H1 (cell line): ENCODE results near the gene TLE3. TPM values are rescaled to one million over a fixed set of nuclear protein-coding genes. Genes with fewer than 3 reads are reported as not detected.

Experiments
- BCL11A ChIP-seq, 2 experiments: IDR thresholded peaks; one replicate each; pipeline ENCODE4 v1.6.1; 2011; ENCODE audit warnings: low read depth in 2 of 2, low read length in 2 of 2, mild to moderate bottlenecking in 2 of 2
- EGR1 ChIP-seq: IDR thresholded peaks from 2 replicates; pipeline ENCODE4 v1.6.1; 2011; ENCODE audit warnings: low read depth, low read length, borderline replicate concordance
- HDAC6 ChIP-seq: IDR thresholded peaks from one replicate; pipeline ENCODE4 v1.7.1; 2012; ENCODE audit warnings: low read depth, mild to moderate bottlenecking, inconsistent platforms, low read length, moderate library complexity
- KDM1A ChIP-seq: fragments of 200-600, 300-600 bp; sonication (generic); IDR thresholded peaks from 2 replicates; pipeline ENCODE4 v1.7.1; 2016; ENCODE audit warnings: mild to moderate bottlenecking, low read length, borderline replicate concordance
- POU5F1 ChIP-seq: IDR thresholded peaks from 2 replicates; pipeline ENCODE4 v1.6.1; 2011; ENCODE audit warnings: low read depth, mild to moderate bottlenecking, low read length, moderate library complexity
- RXRA ChIP-seq: IDR thresholded peaks from 2 replicates; pipeline ENCODE4 v1.6.1; 2011; ENCODE audit warnings: low read depth, mild to moderate bottlenecking, low read length, moderate library complexity; ENCODE audit not compliant: insufficient read depth
- SIRT6 ChIP-seq: IDR thresholded peaks from one replicate; pipeline ENCODE4 v1.7.1; 2012; ENCODE audit warnings: low read length, inconsistent platforms
- SRF ChIP-seq: IDR thresholded peaks from 2 replicates; pipeline ENCODE4 v1.6.1; 2011; ENCODE audit warnings: mild to moderate bottlenecking, low read depth, low read length, moderate library complexity
- TBP ChIP-seq: IDR thresholded peaks from 2 replicates; pipeline ENCODE4 v1.6.1; 2011; ENCODE audit warnings: low read depth, low read length, improper control_type of control experiment
- TEAD4 ChIP-seq: IDR thresholded peaks from 2 replicates; pipeline ENCODE4 v1.6.1; 2012; ENCODE audit warnings: low read depth, low read length, inconsistent platforms, mixed read lengths
- polyA plus RNA-seq, 7 experiments: library from polyadenylated mRNA; depleted of rRNA in 3 of 7; stranded (reverse) in 5 of 7; unstranded in 2 of 7; fragments of >200 nt in 5 of 7; fragments of 200-250 nt in 2 of 7; gene quantifications; 1 replicate in 5 of 7; 2 replicates in 1 of 7; 4 replicates in 1 of 7; pipeline versions ENCODE4 v1.2.1 to v1.2.3, GENCODE V29; 2011 to 2013; ENCODE audit warnings: missing spikeins in 2 of 7, mixed read lengths in 2 of 7
- total RNA-seq: library from RNA; stranded (reverse); fragmentation: NEBNext Ultra II Directional; extraction: Animal tissue kit (Norgen Biotek cat#: 25700); gene quantifications from 2 replicates; pipeline ENCODE4 v1.2.1, GENCODE V29; 2021
- TF ChIP-seq, protein P1 (sequence below): fragments of 300-600 bp; sonication (generic); IDR thresholded peaks from 2 replicates; pipeline ENCODE4 v1.7.1; 2012; ENCODE audit warnings: low read length, moderate library complexity, mild to moderate bottlenecking, inconsistent platforms; ENCODE audit not compliant: insufficient replicate concordance

Gene TLE3
- total and polyA plus RNA-seq, 2 of the 8 experiments (the other 6 are each of a cell fraction or from before 2014, with no cell fraction given), result 25.1 to 61.2 TPM

DNA sequence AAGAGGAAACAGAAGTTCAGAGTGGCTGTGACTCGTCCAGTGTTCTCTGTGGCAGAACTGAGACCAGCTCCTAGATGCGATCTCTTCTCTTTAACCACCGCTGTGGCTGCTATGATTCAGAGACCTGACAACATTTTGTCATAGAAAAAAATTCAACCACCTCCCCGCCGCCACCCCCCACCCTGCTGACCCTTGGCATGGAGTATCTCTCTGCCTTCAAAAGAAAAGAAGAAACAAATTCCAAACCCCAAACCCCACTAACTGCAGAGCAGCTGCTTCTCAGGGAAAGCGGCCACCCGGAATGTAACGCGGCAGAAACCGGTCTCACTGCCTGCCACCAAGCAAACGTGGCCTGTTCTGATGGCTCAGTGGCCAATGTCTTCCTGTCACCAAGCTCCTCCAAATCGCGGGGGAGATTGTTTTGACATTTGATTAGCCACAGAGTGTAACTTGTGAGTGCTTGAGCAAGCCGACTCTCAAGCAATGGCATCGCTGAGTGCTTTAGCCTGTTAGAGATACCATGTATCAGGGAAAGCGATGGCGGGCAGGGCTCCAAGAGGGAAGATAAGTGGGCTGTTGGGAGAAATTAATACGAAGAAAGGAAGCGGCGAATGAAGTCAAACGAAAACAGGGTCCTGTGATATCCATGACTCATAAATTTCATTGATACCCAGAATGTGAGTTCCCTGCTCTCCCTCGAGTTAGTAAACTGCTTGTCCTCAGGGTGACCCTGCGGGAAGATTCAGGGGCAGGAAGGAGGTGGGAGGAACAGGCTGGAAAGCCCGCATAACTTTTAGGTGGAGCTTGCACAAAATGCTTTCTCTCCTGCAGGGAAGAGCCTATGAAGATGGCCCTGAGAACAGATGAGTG, 44.8 kb upstream of the TLE3 start (continued):
- TF ChIP-seq, protein P1, sequence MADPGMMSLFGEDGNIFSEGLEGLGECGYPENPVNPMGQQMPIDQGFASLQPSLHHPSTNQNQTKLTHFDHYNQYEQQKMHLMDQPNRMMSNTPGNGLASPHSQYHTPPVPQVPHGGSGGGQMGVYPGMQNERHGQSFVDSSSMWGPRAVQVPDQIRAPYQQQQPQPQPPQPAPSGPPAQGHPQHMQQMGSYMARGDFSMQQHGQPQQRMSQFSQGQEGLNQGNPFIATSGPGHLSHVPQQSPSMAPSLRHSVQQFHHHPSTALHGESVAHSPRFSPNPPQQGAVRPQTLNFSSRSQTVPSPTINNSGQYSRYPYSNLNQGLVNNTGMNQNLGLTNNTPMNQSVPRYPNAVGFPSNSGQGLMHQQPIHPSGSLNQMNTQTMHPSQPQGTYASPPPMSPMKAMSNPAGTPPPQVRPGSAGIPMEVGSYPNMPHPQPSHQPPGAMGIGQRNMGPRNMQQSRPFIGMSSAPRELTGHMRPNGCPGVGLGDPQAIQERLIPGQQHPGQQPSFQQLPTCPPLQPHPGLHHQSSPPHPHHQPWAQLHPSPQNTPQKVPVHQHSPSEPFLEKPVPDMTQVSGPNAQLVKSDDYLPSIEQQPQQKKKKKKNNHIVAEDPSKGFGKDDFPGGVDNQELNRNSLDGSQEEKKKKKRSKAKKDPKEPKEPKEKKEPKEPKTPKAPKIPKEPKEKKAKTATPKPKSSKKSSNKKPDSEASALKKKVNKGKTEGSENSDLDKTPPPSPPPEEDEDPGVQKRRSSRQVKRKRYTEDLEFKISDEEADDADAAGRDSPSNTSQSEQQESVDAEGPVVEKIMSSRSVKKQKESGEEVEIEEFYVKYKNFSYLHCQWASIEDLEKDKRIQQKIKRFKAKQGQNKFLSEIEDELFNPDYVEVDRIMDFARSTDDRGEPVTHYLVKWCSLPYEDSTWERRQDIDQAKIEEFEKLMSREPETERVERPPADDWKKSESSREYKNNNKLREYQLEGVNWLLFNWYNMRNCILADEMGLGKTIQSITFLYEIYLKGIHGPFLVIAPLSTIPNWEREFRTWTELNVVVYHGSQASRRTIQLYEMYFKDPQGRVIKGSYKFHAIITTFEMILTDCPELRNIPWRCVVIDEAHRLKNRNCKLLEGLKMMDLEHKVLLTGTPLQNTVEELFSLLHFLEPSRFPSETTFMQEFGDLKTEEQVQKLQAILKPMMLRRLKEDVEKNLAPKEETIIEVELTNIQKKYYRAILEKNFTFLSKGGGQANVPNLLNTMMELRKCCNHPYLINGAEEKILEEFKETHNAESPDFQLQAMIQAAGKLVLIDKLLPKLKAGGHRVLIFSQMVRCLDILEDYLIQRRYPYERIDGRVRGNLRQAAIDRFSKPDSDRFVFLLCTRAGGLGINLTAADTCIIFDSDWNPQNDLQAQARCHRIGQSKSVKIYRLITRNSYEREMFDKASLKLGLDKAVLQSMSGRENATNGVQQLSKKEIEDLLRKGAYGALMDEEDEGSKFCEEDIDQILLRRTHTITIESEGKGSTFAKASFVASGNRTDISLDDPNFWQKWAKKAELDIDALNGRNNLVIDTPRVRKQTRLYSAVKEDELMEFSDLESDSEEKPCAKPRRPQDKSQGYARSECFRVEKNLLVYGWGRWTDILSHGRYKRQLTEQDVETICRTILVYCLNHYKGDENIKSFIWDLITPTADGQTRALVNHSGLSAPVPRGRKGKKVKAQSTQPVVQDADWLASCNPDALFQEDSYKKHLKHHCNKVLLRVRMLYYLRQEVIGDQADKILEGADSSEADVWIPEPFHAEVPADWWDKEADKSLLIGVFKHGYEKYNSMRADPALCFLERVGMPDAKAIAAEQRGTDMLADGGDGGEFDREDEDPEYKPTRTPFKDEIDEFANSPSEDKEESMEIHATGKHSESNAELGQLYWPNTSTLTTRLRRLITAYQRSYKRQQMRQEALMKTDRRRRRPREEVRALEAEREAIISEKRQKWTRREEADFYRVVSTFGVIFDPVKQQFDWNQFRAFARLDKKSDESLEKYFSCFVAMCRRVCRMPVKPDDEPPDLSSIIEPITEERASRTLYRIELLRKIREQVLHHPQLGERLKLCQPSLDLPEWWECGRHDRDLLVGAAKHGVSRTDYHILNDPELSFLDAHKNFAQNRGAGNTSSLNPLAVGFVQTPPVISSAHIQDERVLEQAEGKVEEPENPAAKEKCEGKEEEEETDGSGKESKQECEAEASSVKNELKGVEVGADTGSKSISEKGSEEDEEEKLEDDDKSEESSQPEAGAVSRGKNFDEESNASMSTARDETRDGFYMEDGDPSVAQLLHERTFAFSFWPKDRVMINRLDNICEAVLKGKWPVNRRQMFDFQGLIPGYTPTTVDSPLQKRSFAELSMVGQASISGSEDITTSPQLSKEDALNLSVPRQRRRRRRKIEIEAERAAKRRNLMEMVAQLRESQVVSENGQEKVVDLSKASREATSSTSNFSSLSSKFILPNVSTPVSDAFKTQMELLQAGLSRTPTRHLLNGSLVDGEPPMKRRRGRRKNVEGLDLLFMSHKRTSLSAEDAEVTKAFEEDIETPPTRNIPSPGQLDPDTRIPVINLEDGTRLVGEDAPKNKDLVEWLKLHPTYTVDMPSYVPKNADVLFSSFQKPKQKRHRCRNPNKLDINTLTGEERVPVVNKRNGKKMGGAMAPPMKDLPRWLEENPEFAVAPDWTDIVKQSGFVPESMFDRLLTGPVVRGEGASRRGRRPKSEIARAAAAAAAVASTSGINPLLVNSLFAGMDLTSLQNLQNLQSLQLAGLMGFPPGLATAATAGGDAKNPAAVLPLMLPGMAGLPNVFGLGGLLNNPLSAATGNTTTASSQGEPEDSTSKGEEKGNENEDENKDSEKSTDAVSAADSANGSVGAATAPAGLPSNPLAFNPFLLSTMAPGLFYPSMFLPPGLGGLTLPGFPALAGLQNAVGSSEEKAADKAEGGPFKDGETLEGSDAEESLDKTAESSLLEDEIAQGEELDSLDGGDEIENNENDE, result no peak
- no peak for TF ChIP-seq KDM1A
- TF ChIP-seq TBP, result no peak
- no peak for TF ChIP-seq SRF
- no peak for TF ChIP-seq HDAC6
- TF ChIP-seq POU5F1, result no peak
- no peak for TF ChIP-seq BCL11A (IDR thresholded peaks at IDR 0.05; ENCODE audit: low read depth in 2 of 2, low read length in 2 of 2)
- no peak for TF ChIP-seq EGR1
- no peak for TF ChIP-seq TEAD4
- TF ChIP-seq RXRA, result no peak
- no peak for TF ChIP-seq SIRT6
